T-helper 2 cell treated with Interferon-gamma antibody and Interleukin-4, amounts not matched to agents 5 μg/mL and 100 μg/mL, for 36 hours (primary cell): ENCODE measurements around the gene CDC42EP1.

ENCODE experiments used
- DNase-seq: peaks from one replicate; pipeline ENCODE4 v3.0.0; 2021; ENCODE audit warnings: low spot score
- H3K27ac Mint-ChIP-seq: one replicate; pipeline ENCODE4 v1.8.0; 2021; ENCODE audit warnings: mild to moderate bottlenecking, mixed read lengths
- H3K27me3 Mint-ChIP-seq: one replicate; pipeline ENCODE4 v1.8.0; 2021; ENCODE audit warnings: low read depth, mixed read lengths
- H3K36me3 Mint-ChIP-seq: one replicate; pipeline ENCODE4 v1.8.0; 2021; ENCODE audit warnings: low read depth, mixed read lengths
- H3K4me1 Mint-ChIP-seq: one replicate; pipeline ENCODE4 v1.8.0; 2021; ENCODE audit warnings: low read depth, mixed read lengths
- H3K4me3 Mint-ChIP-seq: one replicate; pipeline ENCODE4 v1.8.0; 2022; ENCODE audit warnings: mild to moderate bottlenecking, moderate library complexity, mixed read lengths
- H3K9me3 Mint-ChIP-seq: one replicate; pipeline ENCODE4 v1.8.0; 2021; ENCODE audit warnings: mixed read lengths

Gene CDC42EP1

DNA sequence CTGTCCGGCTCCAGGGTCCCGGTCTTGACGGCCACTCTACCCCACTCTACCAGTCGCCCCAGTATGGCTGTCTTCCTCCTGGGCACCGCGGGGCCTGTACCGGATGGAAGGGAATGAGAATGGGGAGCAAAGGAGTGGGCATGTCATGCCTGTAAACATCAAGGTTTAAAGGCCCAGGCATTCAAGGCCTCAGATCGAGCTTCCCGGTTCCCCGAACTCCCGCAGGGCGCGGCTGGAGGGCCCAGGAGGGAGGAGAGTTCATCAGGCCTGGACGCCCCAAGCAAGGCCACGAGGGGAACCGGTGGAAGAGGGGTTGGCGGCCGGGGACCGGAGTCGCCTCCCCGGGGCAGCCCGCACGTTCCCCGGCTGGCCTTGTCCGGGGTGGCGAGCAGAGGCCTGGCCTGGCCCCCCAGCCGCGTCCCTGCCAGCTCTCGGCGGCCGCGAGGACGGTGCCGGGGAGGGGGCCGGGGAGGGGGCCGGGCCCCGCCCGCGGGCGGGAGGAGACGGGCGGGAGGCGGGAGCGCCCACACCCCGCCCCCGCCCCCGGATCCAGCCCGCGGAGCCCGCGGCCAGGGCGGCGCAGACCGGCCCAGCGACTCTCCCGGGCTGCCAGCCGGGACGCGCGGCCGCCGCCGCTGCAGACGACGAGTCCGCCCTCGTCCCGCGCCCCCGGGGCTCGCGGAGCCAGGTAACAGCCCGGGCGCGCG is at the start of gene CDC42EP1:
TSS of gene CDC42EP1 (plus strand) at position 580 of the 707 bp plus-strand sequence. CDS start 5,870 bp downstream, outside the sequence.
- peak within 1 kb of the TSS; percentile 42 for H3K4me3 Mint-ChIP-seq
- H3K27me3 Mint-ChIP-seq = peaks cover 80% of the 10 kb centered on the region
- no peak within 1 kb of the TSS for H3K27ac Mint-ChIP-seq
- H3K9me3 Mint-ChIP-seq = no peaks in the 10 kb centered on the region
- DNase-seq = no peak
- peaks cover 2% of the 10 kb centered on the region for H3K4me1 Mint-ChIP-seq
- H3K36me3 Mint-ChIP-seq = no peaks in the 10 kb centered on the region

DNA sequence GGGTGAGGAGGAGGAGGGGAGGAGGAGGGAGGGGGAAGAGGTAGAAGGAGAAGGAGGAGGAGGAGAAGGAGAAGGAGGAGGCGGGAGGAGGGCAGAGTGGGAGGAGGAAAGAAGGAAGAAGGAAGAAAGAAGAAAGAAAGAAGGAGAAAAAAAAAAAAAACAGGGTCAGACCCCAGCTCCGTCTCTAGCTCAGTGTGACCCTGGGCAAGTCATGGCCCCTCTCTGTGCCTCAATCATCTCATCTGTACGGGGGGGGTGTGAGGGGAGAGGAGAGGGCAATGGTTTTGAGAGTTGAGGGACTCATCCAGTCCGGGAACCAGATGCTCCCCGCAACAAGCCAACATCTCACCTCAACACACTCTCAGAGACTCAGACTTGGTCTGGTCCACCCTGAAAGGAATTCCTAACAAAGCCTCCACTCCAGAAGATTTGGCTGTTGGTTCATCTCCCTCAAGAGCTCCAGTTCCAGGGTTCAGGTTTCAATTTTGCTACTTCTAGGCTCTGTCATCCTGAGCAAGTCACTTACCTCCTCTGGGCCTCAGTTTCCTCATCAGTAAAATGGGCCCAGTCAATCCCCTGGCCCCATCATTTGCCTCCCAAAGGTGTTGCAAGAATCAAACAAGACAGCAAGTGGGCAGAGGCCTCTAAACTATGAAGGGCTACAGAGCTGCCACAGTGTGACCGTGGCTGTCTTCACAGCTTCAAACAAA is 48.7 kb upstream of the CDC42EP1 start:
- peaks cover 19% of the 10 kb centered on the region for H3K27me3 Mint-ChIP-seq
- H3K4me3 Mint-ChIP-seq = no peak overlapping the region
- no peaks in the 10 kb centered on the region for H3K9me3 Mint-ChIP-seq
- H3K27ac Mint-ChIP-seq = no peak overlapping the region
- H3K36me3 Mint-ChIP-seq = no peaks in the 10 kb centered on the region
- DNase-seq = no peak
- no peaks in the 10 kb centered on the region for H3K4me1 Mint-ChIP-seq

DNA sequence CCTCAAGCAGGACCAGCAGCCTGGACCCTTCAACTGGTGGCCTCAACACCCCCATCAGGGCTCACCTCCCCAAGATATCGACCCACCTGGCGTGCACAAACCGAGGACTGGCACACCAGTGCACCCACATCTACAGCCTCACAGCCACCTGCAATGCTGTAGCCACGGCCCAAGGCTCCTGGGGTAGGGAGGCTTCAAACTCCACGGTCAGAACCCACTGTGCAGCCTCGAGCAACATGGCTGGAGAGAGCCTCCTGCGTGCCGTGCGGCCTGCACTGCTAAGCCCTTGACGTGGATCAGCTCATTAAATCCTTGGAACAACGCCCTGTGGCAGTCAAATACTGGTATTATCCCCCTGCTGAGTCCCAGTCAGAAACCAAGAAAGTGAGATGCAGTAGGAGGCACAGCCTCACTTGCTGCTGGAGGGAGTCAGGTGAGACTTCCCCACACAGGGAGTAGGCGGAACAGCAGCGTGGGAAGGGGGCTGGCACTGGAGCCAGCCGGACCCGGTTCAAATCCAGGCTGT is 45.7 kb upstream of the CDC42EP1 start:
- Mint-ChIP-seq H3K9me3 (no peaks in the 10 kb centered on the region), H3K36me3 (no peaks in the 10 kb centered on the region), H3K27ac (no peak overlapping the region), H3K4me3 (no peak overlapping the region), H3K4me1 (peaks cover 4% of the 10 kb centered on the region), H3K27me3 (peaks cover 36% of the 10 kb centered on the region)
- DNase-seq = no peak

DNA sequence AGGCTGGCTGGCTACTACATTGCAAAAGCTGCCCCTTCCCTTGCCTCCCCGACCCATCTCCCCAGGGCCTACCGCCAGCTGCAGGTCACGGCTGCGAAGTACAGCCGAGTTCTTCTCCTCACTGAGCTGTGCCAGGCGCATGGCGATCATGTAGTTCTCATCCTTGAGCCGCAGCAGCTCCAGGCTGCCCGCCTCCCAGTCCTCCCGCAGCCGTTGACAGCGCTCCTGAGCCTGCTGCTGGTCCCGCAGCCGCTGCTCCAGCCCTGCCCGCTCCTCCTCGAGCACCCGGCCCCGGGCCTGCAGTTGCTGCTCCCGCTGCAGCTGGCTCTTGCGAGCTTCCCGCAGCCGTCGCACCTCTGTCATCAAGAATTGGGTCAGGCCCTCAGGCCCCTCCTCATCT is 44.4 kb upstream of the CDC42EP1 start:
- Mint-ChIP-seq H3K4me3 (no peak overlapping the region), H3K27me3 (peaks cover 45% of the 10 kb centered on the region), H3K9me3 (no peaks in the 10 kb centered on the region), H3K36me3 (no peaks in the 10 kb centered on the region), H3K27ac (no peak overlapping the region), H3K4me1 (peaks cover 4% of the 10 kb centered on the region)
- no peak for DNase-seq

- no peak overlapping the region for H3K4me3 Mint-ChIP-seq
- no peaks in the 10 kb centered on the region for H3K9me3 Mint-ChIP-seq
- H3K27me3 Mint-ChIP-seq = peaks cover 51% of the 10 kb centered on the region
- H3K27ac Mint-ChIP-seq = no peak overlapping the region
- no peaks in the 10 kb centered on the region for H3K36me3 Mint-ChIP-seq
- H3K4me1 Mint-ChIP-seq = peaks cover 4% of the 10 kb centered on the region
- no peak for DNase-seq
Measured at GRCh38 chr22:37516456-37516855, 43.8 kb upstream of the CDC42EP1 start.

GRCh38 chr22:37517826-37518450 is 42.3 kb upstream of the CDC42EP1 start:
- Mint-ChIP-seq H3K9me3 (no peaks in the 10 kb centered on the region), H3K4me1 (peaks cover 4% of the 10 kb centered on the region), H3K4me3 (peak overlapping the region; percentile 56), H3K36me3 (no peaks in the 10 kb centered on the region), H3K27ac (no peak overlapping the region), H3K27me3 (peaks cover 62% of the 10 kb centered on the region)
- no peak for DNase-seq

DNA sequence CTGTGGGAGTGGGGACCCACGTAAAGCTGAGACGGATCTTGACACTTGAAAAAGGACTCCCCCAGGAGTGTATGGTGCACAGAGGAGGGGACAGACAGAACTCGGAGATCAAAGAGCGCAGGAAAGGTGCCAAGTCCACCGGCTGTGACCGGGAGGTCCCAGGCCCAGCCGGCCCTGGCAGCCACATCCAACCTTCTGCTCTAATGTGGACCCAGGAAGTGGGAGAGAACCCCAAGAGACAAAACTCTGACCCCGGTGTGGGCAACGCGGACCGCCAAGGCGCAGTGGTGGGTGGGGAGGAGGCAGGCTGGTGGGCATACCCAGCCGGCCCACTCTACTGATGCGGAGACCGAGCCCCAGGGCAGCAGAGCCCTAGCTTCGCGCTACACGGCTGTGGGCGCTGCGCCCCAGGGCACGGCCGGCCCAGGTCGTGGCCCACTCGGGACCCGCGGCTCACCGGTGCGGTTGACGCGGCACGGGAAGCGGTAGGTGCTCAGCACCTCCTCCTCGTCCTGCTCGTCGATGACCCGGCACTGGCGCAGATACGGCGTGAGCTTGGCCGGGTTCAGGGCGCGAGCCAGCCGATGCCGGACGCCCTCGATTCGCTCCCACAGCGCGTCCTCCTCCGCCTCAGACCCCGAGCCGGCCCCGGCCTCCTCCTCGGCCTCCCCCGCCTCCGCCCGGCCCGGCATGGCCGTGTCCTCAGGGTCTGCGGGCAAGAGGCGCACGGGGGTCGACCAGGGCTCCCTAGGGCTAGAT is 41.6 kb upstream of the CDC42EP1 start:
- Mint-ChIP-seq H3K27ac (no peak overlapping the region), H3K27me3 (peaks cover 68% of the 10 kb centered on the region), H3K9me3 (no peaks in the 10 kb centered on the region), H3K4me1 (peaks cover 4% of the 10 kb centered on the region), H3K4me3 (peak overlapping the region; percentile 56), H3K36me3 (no peaks in the 10 kb centered on the region)
- DNase-seq = no peak

DNA sequence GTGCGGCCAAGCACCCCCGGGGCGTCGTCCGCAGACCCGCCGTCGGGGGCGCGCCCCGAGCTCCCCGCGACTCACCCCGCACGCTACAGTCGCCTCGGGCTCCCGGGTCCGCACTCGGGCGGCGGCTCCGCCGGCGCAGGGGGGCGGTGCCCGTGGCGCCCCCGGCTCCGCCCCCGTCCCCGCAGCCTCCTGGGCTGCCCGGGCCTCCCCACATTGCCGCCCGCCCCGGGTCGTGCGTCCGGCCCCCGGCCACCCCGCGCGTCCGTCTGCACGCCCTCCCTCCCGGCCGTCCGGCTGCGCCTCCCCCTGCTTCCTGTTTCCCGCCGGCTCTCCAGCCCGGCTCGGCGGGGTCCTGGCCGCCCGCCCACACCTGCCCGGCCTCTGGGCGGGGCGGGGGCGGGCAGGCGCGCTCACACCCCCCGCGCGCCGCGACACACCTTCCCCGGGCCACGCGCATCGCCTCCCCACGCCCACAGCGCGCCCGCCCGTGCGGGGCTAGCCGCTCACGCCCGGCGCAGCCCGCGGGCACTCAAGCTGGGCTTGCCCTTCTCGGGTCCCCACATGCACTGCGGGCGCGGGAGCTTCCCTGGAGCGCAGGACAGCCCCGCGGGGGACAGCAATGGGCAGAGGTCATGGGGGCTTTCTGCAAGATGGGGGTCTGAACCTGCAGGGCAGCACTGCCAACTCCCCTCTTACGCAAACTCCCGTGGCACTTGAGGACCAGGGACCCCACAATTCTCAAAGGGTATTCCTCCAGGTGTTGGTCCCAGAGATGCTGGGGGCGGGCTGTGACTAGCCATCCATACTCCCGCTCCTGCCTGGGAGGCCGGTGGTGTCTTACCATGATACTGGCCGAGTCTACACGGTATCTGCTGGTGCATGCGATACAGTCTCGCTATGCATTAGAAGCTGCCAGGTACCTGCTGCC is 40.7 kb upstream of the CDC42EP1 start, which contains the start of gene CARD10:
TSS of gene CARD10 (minus strand) at position 148 of the 928 bp plus-strand sequence. CDS start 215 bp downstream, outside the sequence.
- Mint-ChIP-seq H3K9me3 (no peaks in the 10 kb centered on the region), H3K27ac (no peak within 1 kb of the TSS), H3K36me3 (no peaks in the 10 kb centered on the region), H3K4me1 (peaks cover 4% of the 10 kb centered on the region), H3K4me3 (peak within 1 kb of the TSS; percentile 56), H3K27me3 (peaks cover 70% of the 10 kb centered on the region)
- DNase-seq = no peak

GRCh38 chr22:37520776-37521191 is 39.5 kb upstream of the CDC42EP1 start:
- no peak for DNase-seq
- no peak overlapping the region for H3K27ac Mint-ChIP-seq

DNA sequence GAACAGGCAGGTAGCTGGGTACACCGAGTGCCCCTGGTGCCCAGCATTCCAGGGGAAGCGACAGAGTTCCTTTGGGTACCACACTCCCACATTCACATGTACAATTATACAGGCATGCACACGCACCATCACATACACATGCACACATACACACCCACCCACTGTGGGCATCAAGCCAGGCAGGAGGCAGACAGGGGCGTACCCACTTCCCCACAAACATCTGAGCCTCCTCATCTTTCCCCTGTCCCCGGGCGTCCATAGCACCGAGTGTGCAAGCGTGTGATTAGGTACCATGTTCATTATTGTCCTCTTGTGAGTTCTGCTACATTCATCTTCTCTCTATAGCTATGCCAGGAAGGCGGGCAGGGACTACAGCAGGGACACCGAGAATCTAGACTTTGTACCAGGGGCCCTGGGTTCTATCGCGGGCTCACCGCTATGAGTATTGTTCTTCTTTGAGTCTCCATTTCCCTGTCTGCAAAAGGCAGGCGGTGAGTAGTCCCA is 39.0 kb upstream of the CDC42EP1 start:
- Mint-ChIP-seq H3K27ac (no peak overlapping the region), H3K36me3 (no peaks in the 10 kb centered on the region), H3K4me3 (no peak overlapping the region), H3K4me1 (peaks cover 4% of the 10 kb centered on the region), H3K9me3 (no peaks in the 10 kb centered on the region), H3K27me3 (peaks cover 60% of the 10 kb centered on the region)
- DNase-seq = no peak

More at GRCh38 chr22:37520776-37521191, 39.5 kb upstream of the CDC42EP1 start:
- no peaks in the 10 kb centered on the region for H3K36me3 Mint-ChIP-seq
- no peaks in the 10 kb centered on the region for H3K9me3 Mint-ChIP-seq
- H3K4me3 Mint-ChIP-seq = no peak overlapping the region
- peaks cover 4% of the 10 kb centered on the region for H3K4me1 Mint-ChIP-seq
- peaks cover 63% of the 10 kb centered on the region for H3K27me3 Mint-ChIP-seq

GRCh38 chr22:37522482-37522881 is 37.8 kb upstream of the CDC42EP1 start:
- H3K27me3 Mint-ChIP-seq = peaks cover 52% of the 10 kb centered on the region
- no peak overlapping the region for H3K27ac Mint-ChIP-seq
- H3K36me3 Mint-ChIP-seq = no peaks in the 10 kb centered on the region
- H3K9me3 Mint-ChIP-seq = no peaks in the 10 kb centered on the region
- peaks cover 4% of the 10 kb centered on the region for H3K4me1 Mint-ChIP-seq
- H3K4me3 Mint-ChIP-seq = no peak overlapping the region
- no peak for DNase-seq

GRCh38 chr22:37525073-37525745 is 35.1 kb upstream of the CDC42EP1 start:
- no peak overlapping the region for H3K27ac Mint-ChIP-seq
- H3K4me3 Mint-ChIP-seq = no peak overlapping the region
- no peaks in the 10 kb centered on the region for H3K9me3 Mint-ChIP-seq
- H3K4me1 Mint-ChIP-seq = peaks cover 7% of the 10 kb centered on the region
- H3K36me3 Mint-ChIP-seq = no peaks in the 10 kb centered on the region
- peak; percentile 50 for DNase-seq
- H3K27me3 Mint-ChIP-seq = peaks cover 36% of the 10 kb centered on the region
